IPS-NIHi7 (cell line): ENCODE results near the gene SDHAF4.
"Not testable (repeated sequence)": the region's sequence is repeated elsewhere in the genome, so short reads cannot be mapped to it uniquely, and the experiment has no call there.

ENCODE experiments used
- DNase-seq: peaks from one replicate; pipeline ENCODE4 v3.0.0; 2012; ENCODE audit warnings: mixed read lengths; ENCODE audit errors: extremely low spot score

The SDHAF4 gene

DNA sequence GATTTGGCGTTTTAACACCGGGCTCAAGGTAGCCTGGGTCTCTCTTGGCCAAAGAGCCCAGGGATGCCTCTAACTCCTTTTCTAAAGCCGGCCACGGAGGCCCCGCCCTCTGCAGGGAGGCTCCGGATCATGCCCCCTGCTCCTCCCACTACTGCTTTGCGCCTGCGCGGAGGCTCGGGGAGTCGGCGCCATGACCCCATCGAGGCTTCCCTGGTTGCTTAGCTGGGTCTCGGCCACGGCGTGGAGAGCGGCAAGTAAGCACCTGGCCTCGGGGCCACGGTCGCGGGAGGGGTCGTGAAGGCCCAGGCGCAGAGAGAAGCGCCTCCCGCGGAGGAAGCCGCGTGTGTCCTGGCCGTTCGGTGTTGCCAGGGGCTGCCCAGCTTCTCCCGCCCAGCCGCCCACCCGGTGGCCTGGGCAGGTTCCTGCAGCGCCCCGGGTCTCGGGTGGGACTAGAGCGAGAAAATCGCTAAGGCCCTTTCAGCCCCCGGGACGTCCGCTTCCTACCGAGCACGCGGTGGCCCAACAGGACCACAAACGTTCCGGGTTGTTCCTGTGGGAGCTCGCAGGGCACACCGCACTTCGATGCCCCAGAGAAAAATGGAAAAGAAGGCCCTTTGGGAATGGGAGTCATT lies at the start of gene SDHAF4:
Gene SDHAF4, plus strand, starts transcription at position 180 of the 632 bp plus-strand sequence. Its CDS starts 11 bp downstream, at position 191.
- peak; percentile 99 for DNase-seq

DNA sequence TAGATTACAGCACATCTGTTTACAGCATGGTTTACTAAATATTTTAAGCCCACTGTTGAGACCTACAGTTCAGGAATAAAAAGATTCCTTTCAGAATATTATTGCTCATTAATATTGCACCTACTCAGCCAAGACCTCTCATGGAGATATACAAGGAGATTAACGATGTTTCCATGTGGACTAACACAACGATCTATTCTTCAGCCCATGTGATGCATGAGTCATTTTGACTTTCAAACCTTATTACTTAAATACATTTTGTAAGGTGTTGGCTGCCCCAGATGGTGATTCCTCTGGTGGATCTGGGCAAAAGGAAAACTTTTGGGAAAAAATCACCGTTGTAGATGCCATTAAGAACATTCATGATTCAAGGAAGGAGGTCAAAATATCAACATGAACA lies 48.0 kb upstream of the SDHAF4 start:
- no peak for DNase-seq

DNA sequence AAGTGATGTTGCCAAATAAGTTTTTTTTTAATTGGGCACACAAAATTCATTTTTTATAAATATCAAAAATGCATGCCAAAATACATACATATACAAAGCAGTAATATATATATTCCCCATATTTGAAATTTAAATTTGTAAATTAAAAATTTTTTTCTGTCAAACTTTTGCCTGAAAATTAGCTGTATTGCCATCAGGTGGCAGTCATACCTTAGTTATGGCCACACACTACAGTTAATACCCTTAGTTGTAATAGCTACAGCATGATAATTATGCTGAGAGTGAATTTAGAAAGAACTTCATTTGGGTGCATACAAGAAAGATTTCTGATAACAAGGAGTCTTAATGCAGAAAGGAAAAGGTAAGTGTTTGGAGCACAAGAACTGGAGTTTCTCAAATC lies 46.2 kb upstream of the SDHAF4 start:
- peak; percentile 15 for DNase-seq

DNA sequence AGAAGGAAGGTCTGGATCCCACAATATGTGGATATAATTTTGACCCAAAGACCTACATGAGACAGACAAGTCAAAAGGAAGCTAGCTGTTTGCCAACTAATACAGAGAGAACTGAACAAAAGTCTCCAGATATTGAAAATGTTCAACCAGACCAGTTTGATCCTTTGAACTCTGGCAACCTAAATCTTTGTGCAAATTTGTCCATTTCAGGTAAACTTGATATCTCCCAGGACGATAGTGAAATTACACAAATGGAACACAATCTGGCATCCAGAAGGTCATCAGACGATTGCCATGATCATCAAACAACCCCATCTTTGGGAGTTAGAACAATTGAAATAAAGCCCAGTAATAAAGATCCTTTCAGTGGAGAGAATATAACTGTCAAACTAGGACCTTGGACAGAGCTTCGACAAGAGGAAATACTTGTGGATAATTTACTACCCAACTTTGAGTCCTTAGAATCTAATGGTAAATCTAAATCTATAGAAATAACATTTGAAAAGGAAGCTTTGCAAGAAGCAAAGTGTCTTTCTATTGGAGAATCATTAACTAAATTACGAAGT lies 41.9 kb upstream of the SDHAF4 start:
- DNase-seq: no peak

DNA sequence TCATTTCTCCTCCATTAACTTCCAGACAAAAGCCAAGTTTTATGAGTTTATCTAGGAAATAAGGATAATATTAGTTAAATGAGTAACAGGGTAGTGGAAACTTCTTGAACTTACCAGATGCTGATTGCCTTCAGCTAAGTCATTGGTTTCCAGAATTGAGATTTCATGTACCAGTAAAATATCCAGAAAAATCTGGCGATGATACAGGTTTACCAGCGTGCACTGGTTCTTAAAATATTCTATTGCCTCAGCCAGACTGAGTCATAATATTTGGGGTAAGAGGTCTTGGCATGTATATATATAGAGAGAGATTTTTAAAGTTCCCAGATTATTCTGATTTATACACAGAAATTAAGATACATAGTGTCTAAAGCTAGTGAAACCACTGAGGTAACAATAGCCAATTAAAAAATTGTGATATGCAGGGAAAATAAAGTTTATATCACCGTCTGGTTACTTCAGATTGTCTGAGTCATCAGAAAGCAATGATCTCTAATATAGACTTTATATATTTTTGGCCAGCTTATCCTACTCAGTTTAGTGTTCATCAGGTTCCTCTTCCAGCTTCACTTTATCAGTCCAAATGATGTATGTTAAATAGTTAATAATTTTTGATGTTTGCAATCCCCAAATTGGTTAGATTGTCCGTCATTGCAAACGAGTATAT lies 39.5 kb upstream of the SDHAF4 start:
- no peak for DNase-seq

DNA sequence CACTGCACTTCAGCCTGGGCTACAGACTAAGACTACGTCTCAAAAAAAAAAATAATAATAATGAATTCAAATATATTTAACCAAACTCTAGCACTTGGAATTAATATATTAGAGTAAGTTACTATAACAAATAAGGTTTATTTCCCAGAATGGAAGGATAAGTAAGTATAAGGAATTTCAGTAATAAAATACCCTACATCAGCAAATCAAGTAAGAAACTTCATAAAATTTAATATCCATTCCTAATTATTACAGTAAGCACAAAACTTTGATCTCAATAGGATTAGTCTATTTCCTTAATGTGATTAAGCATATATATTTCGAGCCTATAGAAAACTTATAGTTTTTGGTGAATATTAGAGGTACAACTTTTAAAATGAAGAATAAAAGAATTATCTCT lies 36.7 kb upstream of the SDHAF4 start:
- no peak for DNase-seq

DNA sequence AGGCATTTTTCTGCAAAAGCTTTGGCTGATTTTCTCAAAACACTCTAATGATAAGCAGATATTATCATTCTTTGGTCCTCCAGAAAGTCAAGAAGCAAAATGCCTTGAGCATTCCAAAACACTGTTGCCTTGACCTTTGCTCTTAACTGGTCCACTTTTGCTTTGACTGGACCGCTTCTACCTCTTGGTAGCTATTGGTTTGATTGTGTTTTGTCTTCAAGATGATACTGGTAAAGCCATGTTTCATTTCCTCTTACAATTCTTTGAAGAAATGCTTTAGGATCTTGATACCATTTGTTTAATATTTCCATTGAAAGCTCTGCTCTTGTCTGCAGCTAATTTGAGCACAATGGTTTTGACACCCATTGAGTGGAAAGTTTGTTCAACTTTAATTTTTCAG lies 35.6 kb upstream of the SDHAF4 start:
- DNase-seq: no peak

DNA sequence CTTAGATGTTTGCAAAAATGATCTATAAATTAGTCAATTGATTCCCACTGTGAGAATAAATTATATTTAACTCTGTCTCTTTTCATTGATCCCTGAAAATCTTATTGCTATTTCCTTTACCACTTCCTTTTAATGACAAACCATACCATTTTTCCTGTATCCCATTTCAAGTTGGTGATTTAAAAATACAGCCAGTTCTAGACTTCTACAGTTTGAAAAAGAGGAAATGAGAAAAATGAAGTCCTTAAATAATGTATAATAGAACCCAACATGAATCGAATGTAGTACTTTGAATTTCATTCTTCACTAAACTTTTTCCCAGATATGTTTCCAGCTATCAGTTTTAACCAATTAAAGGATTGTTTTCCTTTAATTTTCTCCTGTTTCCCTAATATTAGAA lies 29.5 kb upstream of the SDHAF4 start:
- DNase-seq: no peak

DNA sequence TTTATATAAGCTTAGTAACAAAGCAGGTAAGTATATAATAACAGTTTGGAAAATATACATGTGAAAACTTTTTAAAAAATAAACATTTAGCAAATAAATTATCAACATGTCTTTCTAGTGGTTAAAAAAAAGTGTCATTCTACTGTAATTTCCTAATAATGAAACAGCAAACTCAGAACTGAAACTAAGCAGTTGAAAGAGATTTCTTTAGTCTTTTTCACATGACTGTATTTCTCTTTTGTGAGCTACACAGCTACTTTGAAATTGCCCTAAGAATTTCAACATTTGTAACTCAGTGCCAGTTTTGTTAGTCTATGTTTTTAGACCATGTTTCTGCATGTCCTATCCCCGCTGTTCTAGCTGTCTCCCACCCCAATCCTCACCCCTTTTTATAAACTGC lies 28.4 kb upstream of the SDHAF4 start:
- no peak for DNase-seq

DNA sequence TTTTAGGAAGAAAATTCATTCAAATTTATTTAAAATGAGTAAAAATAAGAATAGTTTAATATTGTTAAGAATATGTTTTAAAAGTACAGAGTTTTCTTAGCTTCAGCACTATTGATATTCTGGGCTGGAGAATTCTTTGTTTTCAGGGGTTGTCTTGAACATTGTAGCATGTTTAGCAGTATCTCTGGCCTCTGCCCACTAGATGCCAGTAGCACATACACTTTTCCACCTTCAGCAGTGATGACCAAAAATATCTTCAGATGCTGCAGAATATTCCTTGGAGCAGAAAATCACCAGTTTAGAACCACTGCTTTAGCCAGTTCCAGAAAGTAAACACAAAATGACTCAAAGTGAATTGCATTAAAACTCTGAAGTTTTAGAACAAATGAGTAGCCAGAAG lies 19.4 kb upstream of the SDHAF4 start:
- DNase-seq: peak; percentile 7

DNA sequence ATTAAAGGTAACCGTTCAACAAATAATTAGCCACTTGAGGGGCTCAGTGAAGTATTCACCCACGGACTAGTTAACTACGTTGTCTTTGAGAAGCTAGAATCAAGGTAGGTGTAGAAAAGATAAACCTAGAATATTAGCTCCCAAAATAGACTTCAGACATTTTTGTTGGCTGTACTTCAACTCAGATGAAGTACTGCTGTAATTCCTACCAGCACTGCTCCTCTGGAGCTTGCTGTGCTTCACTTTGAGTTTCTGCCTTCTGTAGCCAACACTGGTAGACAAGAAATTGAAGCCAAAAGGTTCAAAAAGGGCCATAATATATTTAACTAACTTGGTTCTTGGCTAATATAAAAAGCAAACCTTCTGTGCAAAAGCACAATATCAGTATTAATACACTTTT lies 18.8 kb upstream of the SDHAF4 start:
- DNase-seq: no peak

DNA sequence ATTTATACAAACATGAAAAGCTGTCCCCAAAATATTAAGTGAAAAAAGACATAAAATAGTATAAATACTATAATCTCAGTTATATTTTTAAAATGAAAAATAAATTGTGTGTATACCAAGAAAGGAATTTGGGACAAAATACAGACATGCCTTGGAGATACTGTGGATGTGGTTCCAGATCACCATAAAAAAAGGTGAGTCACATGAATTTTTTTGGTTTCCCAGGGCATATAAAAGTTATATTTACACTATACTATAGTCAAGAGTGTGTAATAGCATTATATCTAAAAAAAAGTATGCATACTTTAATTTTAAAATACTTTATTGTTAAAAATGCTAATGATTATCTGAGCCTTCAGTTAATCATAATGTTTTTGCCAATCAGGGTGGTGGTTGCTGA lies 17.4 kb upstream of the SDHAF4 start:
- no peak for DNase-seq

DNA sequence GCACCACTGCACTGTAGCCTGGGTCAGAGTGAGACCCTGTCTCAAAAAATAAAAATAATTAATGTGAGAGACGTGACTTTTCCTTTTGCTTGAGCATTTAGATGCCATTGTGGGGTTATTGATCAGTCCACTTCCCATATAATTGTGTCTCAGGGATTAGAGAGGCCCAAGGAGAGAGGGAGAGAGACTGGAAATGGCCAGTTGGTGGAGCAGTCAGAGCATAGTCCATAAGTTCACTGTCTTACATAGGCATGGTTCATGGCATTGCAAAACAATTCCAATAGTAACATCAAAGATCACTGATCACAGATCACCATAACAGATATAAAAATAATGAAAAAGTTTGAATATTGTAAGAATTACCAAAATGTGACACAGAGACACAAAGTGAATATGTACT lies 15.2 kb upstream of the SDHAF4 start:
- peak; percentile 11 for DNase-seq

DNA sequence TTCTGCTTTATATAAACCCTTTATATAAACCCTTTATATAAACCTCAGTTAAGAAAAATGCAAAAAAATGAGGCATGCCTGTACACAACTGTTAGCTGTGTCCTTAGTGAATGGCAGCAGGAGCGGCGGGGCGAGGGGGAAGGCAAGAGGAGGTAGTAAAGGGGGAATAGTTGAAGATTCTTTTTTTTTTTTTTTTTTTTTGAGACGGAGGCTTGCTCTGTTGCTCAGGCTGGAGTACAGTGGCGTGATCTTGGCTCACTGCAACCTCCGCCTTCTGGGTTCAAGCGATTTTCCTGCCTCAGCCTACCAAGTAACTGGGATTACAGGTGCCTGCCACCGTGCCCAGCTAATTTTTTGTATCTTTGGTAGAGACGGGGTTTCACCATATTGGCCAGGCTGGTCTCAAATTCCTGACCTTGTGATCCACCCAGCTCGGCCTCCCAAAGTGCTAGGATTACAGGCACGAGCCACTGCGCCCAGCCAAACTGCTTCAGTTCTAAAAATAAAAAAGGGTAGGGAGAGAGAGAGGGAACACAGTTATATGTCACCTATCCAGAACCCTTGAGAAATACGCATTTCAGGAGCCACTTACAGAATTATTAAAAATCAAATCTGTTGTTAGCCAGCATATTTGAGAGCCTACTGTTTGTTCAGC lies 14.3 kb upstream of the SDHAF4 start:
- DNase-seq: not testable (repeated sequence)

DNA sequence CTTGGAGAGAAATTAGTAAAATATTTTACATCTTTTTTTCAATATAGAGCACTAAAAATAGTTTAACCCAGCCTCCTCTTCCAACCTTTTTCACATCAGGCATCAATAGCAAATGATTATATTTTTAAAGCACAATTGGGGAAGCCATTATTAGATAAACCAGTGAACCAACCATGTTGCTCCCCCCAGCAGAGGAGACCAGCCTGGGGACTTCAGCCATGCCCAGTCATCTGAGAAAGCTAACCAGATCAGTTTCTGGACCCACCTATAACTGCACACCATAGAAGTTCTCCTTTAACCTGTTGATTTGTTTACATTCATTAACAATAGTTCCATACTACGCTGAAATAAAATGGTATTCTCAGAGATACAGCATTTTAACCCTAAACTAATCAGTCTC lies 13.8 kb upstream of the SDHAF4 start:
- no peak for DNase-seq

DNA sequence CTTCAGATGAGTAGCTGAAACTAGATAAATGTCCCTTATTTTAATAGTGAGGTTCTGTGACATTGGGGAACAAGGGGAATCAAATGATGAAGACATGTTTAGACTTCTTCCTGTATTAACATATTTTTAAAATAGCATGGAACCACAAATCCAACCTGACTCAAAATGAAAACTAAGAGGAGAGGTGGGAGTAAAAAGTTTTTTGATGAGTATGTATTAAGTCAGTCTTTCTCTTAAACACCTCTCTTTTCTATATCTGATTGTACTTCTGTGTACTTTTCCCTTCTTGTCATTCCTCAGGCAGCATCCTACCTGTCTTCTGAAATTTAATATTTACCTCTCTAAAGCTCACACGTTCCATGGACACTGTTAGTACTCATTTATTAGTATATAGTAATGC lies 8.7 kb upstream of the SDHAF4 start:
- no peak for DNase-seq

DNA sequence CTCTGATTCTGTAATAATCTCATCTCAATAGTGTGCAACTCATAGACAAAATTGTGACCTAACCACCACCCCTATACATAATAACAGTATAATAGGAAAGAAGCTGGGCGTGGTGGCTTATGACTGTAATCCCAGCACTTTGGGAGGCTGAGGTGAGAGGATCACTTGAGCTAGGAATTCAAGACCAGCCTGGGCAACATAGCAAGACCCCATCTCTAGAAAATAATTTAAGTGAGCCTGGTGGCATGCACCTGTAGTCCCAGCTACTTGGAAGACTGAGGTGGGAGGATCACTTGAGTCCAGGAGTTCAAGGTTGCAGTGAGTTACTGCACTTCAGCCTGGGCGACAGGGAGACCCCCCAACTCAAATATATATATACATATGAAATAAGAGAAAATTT lies 4.3 kb upstream of the SDHAF4 start:
- not testable (repeated sequence) for DNase-seq

DNA sequence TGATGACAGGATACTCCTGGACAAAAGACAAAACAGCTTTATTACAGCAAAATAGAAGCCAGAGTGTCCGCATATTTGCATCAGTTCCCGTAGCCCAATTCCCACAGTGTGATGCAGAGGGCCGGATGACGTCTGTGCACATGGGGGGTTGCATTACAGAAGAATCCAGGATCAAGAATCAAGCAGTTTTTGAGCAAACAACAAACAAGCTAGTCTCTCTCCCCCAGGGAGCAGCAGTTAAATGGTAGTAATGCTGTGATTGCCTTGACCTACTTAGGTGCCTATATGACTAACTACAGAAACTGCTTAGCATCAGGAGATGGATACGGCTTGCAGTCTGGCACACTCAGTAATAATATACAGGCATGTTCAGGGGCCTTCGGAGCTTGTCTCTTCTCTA lies 3.2 kb upstream of the SDHAF4 start:
- no peak for DNase-seq

DNA sequence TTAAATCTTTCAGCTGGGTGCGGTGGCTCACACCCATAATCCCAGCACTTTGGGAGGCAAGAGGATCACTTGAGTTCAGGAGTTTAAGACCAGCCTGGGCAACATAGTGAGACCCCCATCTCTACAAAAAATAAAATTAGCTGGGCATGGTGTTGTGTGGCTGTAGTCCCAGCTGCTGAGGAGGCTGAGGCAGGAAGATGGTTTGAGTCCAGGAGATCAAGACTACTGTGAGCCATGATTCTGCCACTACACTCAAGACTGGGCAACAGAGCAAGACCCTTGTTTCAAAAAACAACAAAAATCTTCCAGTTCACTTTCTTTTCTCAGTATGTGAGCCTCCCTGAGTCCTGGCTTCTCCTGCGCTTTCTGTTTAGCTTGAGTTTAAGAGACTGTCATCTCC lies 7.9 kb downstream of the SDHAF4 start:
- DNase-seq: no peak

DNA sequence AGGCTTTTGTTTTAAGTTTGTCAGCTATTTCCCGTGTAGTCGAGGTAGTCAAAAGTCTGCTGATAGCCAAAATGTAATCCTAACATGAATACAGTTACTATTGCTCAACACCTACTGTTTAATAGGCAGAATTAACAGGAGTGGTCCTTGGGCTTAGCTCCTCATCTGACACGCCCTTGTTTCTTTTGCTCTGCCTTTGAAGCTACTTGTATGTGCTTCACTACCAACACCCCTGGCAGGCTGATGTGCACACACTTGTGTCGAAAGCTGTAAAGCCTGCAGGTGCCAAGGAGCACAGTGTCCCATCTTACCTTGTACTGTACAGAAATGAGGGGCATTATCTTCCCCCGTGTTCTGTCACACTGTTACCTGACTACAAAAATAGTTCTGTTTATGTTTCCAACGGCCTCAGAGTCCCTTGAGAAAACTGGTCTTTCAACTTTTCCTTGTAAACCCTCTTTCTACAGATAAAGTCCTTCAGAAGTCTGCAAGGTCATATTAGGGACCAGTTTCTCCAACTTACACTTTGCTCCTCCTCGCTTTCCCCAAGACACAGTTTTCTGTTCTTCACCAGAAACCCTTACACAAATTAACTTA lies 9.3 kb downstream of the SDHAF4 start:
- no peak for DNase-seq

DNA sequence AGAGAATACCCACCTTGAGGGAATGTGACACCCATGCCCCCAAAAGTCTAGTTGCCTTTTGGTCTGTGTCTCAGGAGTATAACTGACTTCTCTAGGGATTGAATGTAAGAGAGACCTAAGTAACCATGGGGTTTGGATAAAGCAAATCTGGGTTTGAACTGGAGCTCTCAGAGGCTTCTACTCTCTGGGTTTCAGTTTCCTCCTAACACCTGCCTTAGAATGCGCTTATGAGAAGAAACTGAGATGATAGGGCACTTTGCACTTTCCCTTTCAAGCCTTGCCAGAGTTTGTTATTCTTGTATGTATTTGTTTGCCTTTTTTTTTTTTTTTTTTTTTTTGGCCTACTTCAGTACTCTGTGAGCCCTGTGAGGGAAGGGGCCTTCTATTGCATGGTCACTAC lies 19.4 kb downstream of the SDHAF4 start:
- no peak for DNase-seq

DNA sequence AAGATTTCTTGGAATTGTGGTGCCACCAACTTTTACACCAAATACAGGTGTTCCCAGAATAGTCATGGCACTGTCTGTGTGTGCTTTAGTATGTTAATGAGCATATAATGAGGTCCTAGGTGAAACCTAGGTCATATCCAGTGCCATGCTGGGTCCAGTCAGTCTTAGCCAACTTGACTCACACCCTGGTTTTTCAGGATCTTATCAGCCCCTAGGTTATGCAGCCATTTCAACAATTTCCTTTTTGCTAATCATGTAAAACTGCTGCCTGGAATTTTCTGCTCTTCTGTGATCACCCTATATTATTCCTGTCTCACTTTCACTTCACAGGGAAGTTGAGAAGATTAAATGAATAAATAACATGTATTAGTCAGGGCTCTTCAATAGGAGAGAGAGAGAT lies 23.7 kb downstream of the SDHAF4 start:
- DNase-seq: no peak
